ENCODE measurements around the gene GTF3C2.
"Not testable (repeated sequence)": the region's sequence is repeated elsewhere in the genome, so short reads cannot be mapped to it uniquely, and the experiment has no call there.

The GTF3C2 gene

GRCh38 chr2:27320958-27321543 is 35.5 kb downstream of the GTF3C2 start:
- H3K4me1 ChIP-seq (ENCODE audit: control insufficient read depth, insufficient read depth, low read length), result peaks cover 5% of the 10 kb centered on the region
- H3K36me3 ChIP-seq (ENCODE audit: control insufficient read depth, insufficient read depth, low read length), result no peaks in the 10 kb centered on the region
- no peaks in the 10 kb centered on the region for H3K27me3 ChIP-seq (ENCODE audit: control insufficient read depth, insufficient read depth, low read length)
- no peak overlapping the region for H3K27ac ChIP-seq (ENCODE audit: low read length)
- no CpG with 5 or more reads among the region's 8 CpGs for WGBS (ENCODE audit: insufficient coverage, insufficient read length)
- H3K4me3 ChIP-seq (ENCODE audit: low read length), result no peak overlapping the region
- DNase-seq (ENCODE audit: low read depth, low spot score), result no peak
- no peaks in the 10 kb centered on the region for H3K9me3 ChIP-seq (ENCODE audit: control insufficient read depth, insufficient read depth, low read length)

GRCh38 chr2:27319839-27320238 is 36.7 kb downstream of the GTF3C2 start:
- not testable (repeated sequence) for H3K27me3 ChIP-seq (ENCODE audit: control insufficient read depth, insufficient read depth, low read length); H3K4me1 ChIP-seq (ENCODE audit: control insufficient read depth, insufficient read depth, low read length); H3K36me3 ChIP-seq (ENCODE audit: control insufficient read depth, insufficient read depth, low read length); H3K27ac ChIP-seq (ENCODE audit: low read length); H3K9me3 ChIP-seq (ENCODE audit: control insufficient read depth, insufficient read depth, low read length); DNase-seq (ENCODE audit: low read depth, low spot score); H3K4me3 ChIP-seq (ENCODE audit: low read length)
- no CpG with 5 or more reads among the region's 15 CpGs for WGBS (ENCODE audit: insufficient coverage, insufficient read length)

- DNase-seq (ENCODE audit: low read depth, low spot score), result no peak
- H3K9me3 ChIP-seq (ENCODE audit: control insufficient read depth, insufficient read depth, low read length), result no peaks in the 10 kb centered on the region
- H3K36me3 ChIP-seq (ENCODE audit: control insufficient read depth, insufficient read depth, low read length), result no peaks in the 10 kb centered on the region
- no peaks in the 10 kb centered on the region for H3K27me3 ChIP-seq (ENCODE audit: control insufficient read depth, insufficient read depth, low read length)
- no peak overlapping the region for H3K27ac ChIP-seq (ENCODE audit: low read length)
- no CpG with 5 or more reads among the region's 12 CpGs for WGBS (ENCODE audit: insufficient coverage, insufficient read length)
- no peak overlapping the region for H3K4me3 ChIP-seq (ENCODE audit: low read length)
- peaks cover 4% of the 10 kb centered on the region for H3K4me1 ChIP-seq (ENCODE audit: control insufficient read depth, insufficient read depth, low read length)
Measured at GRCh38 chr2:27316655-27317412, 39.7 kb downstream of the GTF3C2 start.

GRCh38 chr2:27315122-27315521 is 41.4 kb downstream of the GTF3C2 start:
- no peak for DNase-seq (ENCODE audit: low read depth, low spot score)
- H3K27ac ChIP-seq (ENCODE audit: low read length), result no peak overlapping the region
- H3K4me3 ChIP-seq (ENCODE audit: low read length), result no peak overlapping the region
- no peaks in the 10 kb centered on the region for H3K36me3 ChIP-seq (ENCODE audit: control insufficient read depth, insufficient read depth, low read length)
- peaks cover 4% of the 10 kb centered on the region for H3K4me1 ChIP-seq (ENCODE audit: control insufficient read depth, insufficient read depth, low read length)
- no peaks in the 10 kb centered on the region for H3K27me3 ChIP-seq (ENCODE audit: control insufficient read depth, insufficient read depth, low read length)
- H3K9me3 ChIP-seq (ENCODE audit: control insufficient read depth, insufficient read depth, low read length), result no peaks in the 10 kb centered on the region
- WGBS (ENCODE audit: insufficient coverage, insufficient read length), result no CpG with 5 or more reads among the region's 8 CpGs

- Histone ChIP-seq H3K27ac (ENCODE audit: low read length) (no peak overlapping the region), H3K9me3 (ENCODE audit: control insufficient read depth, insufficient read depth, low read length) (no peaks in the 10 kb centered on the region), H3K4me3 (ENCODE audit: low read length) (no peak overlapping the region), H3K4me1 (ENCODE audit: control insufficient read depth, insufficient read depth, low read length) (peaks cover 4% of the 10 kb centered on the region), H3K36me3 (ENCODE audit: control insufficient read depth, insufficient read depth, low read length) (no peaks in the 10 kb centered on the region), H3K27me3 (ENCODE audit: control insufficient read depth, insufficient read depth, low read length) (no peaks in the 10 kb centered on the region)
- no CpG with 5 or more reads among the region's 9 CpGs for WGBS (ENCODE audit: insufficient coverage, insufficient read length)
- DNase-seq (ENCODE audit: low read depth, low spot score), result no peak
Measured at GRCh38 chr2:27314709-27315108, 41.9 kb downstream of the GTF3C2 start.

- DNase-seq (ENCODE audit: low read depth, low spot score), result no peak
- H3K36me3 ChIP-seq (ENCODE audit: control insufficient read depth, insufficient read depth, low read length), result no peaks in the 10 kb centered on the region
- whole genome bisulfite sequencing (ENCODE audit: insufficient coverage, insufficient read length), result no CpG with 5 or more reads among the region's 8 CpGs
Measured at GRCh38 chr2:27313882-27314645, 42.5 kb downstream of the GTF3C2 start.

GRCh38 chr2:27312152-27312551 is 44.4 kb downstream of the GTF3C2 start:
- no CpG with 5 or more reads among the region's 3 CpGs for WGBS (ENCODE audit: insufficient coverage, insufficient read length)

More at GRCh38 chr2:27313882-27314645, 42.5 kb downstream of the GTF3C2 start:
- Histone ChIP-seq H3K4me3 (ENCODE audit: low read length) (no peak overlapping the region), H3K27ac (ENCODE audit: low read length) (no peak overlapping the region), H3K4me1 (ENCODE audit: control insufficient read depth, insufficient read depth, low read length) (peaks cover 4% of the 10 kb centered on the region), H3K27me3 (ENCODE audit: control insufficient read depth, insufficient read depth, low read length) (no peaks in the 10 kb centered on the region), H3K9me3 (ENCODE audit: control insufficient read depth, insufficient read depth, low read length) (no peaks in the 10 kb centered on the region)

GRCh38 chr2:27309651-27310050 is 46.9 kb downstream of the GTF3C2 start:
- no peak for DNase-seq (ENCODE audit: low read depth, low spot score)
- Histone ChIP-seq H3K9me3 (ENCODE audit: control insufficient read depth, insufficient read depth, low read length) (no peaks in the 10 kb centered on the region), H3K27me3 (ENCODE audit: control insufficient read depth, insufficient read depth, low read length) (peaks cover 22% of the 10 kb centered on the region), H3K4me3 (ENCODE audit: low read length) (no peak overlapping the region), H3K27ac (ENCODE audit: low read length) (no peak overlapping the region), H3K4me1 (ENCODE audit: control insufficient read depth, insufficient read depth, low read length) (peaks cover 8% of the 10 kb centered on the region), H3K36me3 (ENCODE audit: control insufficient read depth, insufficient read depth, low read length) (no peaks in the 10 kb centered on the region)
- no CpG with 5 or more reads among the region's 6 CpGs for WGBS (ENCODE audit: insufficient coverage, insufficient read length)

More at GRCh38 chr2:27312152-27312551, 44.4 kb downstream of the GTF3C2 start:
- no peak overlapping the region for H3K4me3 ChIP-seq (ENCODE audit: low read length)
- no peaks in the 10 kb centered on the region for H3K36me3 ChIP-seq (ENCODE audit: control insufficient read depth, insufficient read depth, low read length)
- no peaks in the 10 kb centered on the region for H3K9me3 ChIP-seq (ENCODE audit: control insufficient read depth, insufficient read depth, low read length)
- DNase-seq (ENCODE audit: low read depth, low spot score), result no peak
- H3K27me3 ChIP-seq (ENCODE audit: control insufficient read depth, insufficient read depth, low read length), result peaks cover 10% of the 10 kb centered on the region
- peaks cover 10% of the 10 kb centered on the region for H3K4me1 ChIP-seq (ENCODE audit: control insufficient read depth, insufficient read depth, low read length)
- H3K27ac ChIP-seq (ENCODE audit: low read length), result no peak overlapping the region

- peak within 1 kb of the TSS; percentile 18; the same call in 1 of the 2 replicates for H3K4me3 ChIP-seq (ENCODE audit: low read length)
- DNase-seq (ENCODE audit: low read depth, low spot score), result no peak
- H3K27ac ChIP-seq (ENCODE audit: low read length), result no peak within 1 kb of the TSS
- H3K36me3 ChIP-seq (ENCODE audit: control insufficient read depth, insufficient read depth, low read length), result no peaks in the 10 kb centered on the region
- peaks cover 8% of the 10 kb centered on the region for H3K4me1 ChIP-seq (ENCODE audit: control insufficient read depth, insufficient read depth, low read length)
- no peaks in the 10 kb centered on the region for H3K9me3 ChIP-seq (ENCODE audit: control insufficient read depth, insufficient read depth, low read length)
- H3K27me3 ChIP-seq (ENCODE audit: control insufficient read depth, insufficient read depth, low read length), result peaks cover 22% of the 10 kb centered on the region
- no CpG with 5 or more reads among the region's 25 CpGs for WGBS (ENCODE audit: insufficient coverage, insufficient read length)
Measured at GRCh38 chr2:27308359-27308881, 48.1 kb downstream of the GTF3C2 start, which contains the start of gene UCN. UCN (minus strand) TSS chr2:27308445; CDS start chr2:27307895, 550 bp downstream.
